ENCODE measurements around the gene GRIN3A.

The GRIN3A gene

DNA sequence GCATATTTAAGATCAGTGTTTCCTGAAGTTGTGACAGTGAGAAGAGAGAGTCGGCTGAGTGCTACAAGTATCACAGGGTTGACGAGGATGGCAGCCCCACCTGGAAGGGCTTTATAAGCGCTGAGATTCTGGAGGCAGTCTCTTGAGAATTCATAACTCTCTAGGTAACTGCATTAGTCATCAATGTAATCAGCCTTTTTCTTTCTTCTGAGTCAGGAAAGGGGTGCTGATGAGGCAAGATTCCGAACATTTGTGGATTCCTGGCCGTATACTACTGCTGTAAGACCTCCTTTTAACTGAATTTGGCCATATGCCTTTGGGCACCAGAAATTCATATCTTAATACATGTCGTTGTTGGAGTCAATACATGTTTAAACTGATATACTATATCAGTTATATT lies 211.4 kb downstream of the GRIN3A start:
- DNase-seq (ENCODE audit: low read depth, low spot score): no peak

DNA sequence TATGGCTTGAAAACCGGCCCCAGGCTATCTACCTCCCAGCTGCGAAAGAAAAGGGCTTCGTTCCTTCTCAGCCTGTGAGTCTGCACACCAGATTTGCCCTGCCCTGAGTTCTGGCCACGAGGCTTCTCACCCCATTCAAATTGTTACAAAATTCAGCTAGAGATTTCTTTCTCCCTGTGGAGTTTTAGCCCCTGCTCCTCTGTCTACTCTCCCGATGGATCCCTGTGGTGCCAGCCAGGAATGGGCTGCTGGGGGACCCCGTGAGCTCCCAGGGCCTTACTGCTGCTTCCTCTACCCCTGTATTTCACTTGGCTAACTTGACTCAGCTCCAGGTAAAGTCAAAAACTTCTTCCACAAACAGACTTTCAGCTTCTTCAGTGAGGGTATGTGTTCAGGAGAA lies 214.1 kb downstream of the GRIN3A start:
- no peak for DNase-seq (ENCODE audit: low read depth, low spot score)

Measured in iPS DF 19.7 (cell line).